ENCODE measurements around the gene S100A14. TPM values are rescaled to one million over a fixed set of nuclear protein-coding genes. Genes with fewer than 3 reads are reported as not detected.

The S100A14 gene
- total RNA-seq, 1 donor from 2014 or later, result 323 TPM

DNA sequence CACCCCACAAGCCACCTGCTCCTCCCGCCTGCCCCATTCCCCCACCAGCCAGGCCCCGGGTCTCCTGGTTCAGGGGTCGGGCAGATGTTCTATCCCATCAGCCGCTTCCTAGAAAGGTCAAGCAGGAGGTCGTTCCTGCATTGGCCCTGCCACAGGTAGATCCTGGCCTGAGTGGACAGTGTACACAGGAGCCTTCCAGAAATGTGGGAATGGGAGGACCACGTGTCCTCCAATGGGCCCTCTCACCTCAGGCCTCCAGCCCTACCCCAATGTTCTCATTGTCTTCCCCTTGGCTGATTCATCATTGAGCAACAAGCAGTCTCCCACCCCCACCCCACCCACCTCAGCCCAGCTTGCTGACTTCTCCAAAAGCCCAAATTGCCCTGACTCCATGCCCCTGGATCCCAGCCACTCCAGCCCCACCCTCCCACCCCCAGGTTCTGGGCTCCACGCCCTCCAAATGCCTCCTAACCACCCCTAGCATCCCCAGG is 5.3 kb downstream of the S100A14 start:
- intact Hi-C loops (cut with DNase I), result loop anchor here (5.0 kb wide), 1 partner anchor 99 kb away; no protein-coding TSS in a partner anchor
- peak overlapping the region; percentile 52 to 68 for H3K4me3 ChIP-seq
- H3K27me3 ChIP-seq, result no peaks in the 10 kb centered on the region
- no peak for TF ChIP-seq POLR2A (IDR thresholded peaks at IDR 0.05)
- TF ChIP-seq POLR2AphosphoS5 (IDR thresholded peaks at IDR 0.05; ENCODE audit: insufficient read depth in 1 of 2, low read depth in 1 of 2), result no peak
- TF ChIP-seq, protein P1, sequence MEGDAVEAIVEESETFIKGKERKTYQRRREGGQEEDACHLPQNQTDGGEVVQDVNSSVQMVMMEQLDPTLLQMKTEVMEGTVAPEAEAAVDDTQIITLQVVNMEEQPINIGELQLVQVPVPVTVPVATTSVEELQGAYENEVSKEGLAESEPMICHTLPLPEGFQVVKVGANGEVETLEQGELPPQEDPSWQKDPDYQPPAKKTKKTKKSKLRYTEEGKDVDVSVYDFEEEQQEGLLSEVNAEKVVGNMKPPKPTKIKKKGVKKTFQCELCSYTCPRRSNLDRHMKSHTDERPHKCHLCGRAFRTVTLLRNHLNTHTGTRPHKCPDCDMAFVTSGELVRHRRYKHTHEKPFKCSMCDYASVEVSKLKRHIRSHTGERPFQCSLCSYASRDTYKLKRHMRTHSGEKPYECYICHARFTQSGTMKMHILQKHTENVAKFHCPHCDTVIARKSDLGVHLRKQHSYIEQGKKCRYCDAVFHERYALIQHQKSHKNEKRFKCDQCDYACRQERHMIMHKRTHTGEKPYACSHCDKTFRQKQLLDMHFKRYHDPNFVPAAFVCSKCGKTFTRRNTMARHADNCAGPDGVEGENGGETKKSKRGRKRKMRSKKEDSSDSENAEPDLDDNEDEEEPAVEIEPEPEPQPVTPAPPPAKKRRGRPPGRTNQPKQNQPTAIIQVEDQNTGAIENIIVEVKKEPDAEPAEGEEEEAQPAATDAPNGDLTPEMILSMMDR (IDR thresholded peaks at IDR 0.05), result no peak
- H3K27ac ChIP-seq, result peak overlapping the region; percentile 96
- DNase-seq (ENCODE audit: extremely low spot score in 2 of 2), result no peak
- peaks cover 0 to 20% of the 10 kb centered on the region in 2 donors for H3K36me3 ChIP-seq
- H3K9me3 ChIP-seq, result no peaks in the 10 kb centered on the region
- peaks cover 68% of the 10 kb centered on the region for H3K4me1 ChIP-seq

DNA sequence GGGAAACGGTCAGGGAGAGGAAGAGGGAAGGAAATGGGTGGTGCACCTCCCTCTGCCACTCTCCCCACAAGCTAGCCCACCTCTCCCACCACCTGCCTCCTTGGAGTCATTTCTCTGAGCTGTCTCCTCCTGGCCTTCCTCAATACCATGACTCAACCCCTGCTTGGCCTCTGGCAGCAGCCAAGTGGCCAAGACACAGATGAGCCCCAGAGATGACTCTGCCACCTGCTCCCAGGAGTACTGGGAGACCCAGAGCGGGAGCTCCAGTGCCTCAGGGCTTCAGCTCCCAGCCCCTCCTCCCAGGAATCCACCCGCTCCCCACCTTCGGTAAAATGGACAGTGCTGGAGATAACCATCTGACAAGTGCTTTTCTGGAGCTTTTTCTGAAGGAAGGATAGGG is 5.8 kb downstream of the S100A14 start:
- Histone ChIP-seq H3K4me1 (peaks cover 67% of the 10 kb centered on the region), H3K4me3 (peak overlapping the region; percentile 52 to 68), H3K36me3 (peaks cover 0 to 25% of the 10 kb centered on the region in 2 donors), H3K9me3 (no peaks in the 10 kb centered on the region), H3K27ac (peak overlapping the region; percentile 96), H3K27me3 (no peaks in the 10 kb centered on the region)
- DNase-seq (ENCODE audit: extremely low spot score in 2 of 2), result no peak
- intact Hi-C loops (cut with DNase I), result loop anchor here (5.0 kb wide), 1 partner anchor 98 kb away; no protein-coding TSS in a partner anchor
- TF ChIP-seq, protein P1 (IDR thresholded peaks at IDR 0.05), result no peak
- TF ChIP-seq POLR2AphosphoS5 (IDR thresholded peaks at IDR 0.05; ENCODE audit: insufficient read depth in 1 of 2, low read depth in 1 of 2) (no peak), POLR2A (IDR thresholded peaks at IDR 0.05) (no peak)

DNA sequence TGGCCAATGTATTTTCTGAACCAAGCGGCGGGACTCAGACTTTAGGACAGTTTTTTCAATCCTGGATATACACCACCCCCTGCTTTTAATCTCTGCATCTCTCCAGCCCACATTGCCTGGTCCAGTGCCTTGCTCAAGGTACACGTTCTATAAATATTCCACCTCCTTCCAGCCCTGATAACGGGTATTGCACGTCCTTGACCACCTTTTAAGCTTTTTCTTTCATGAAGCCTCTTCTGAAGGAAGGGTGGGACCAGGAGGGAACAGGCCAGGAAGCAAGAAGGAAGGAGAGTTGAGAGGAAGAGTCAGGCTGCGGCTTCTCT is 6.6 kb downstream of the S100A14 start:
- TF ChIP-seq POLR2AphosphoS5 (IDR thresholded peaks at IDR 0.05; ENCODE audit: insufficient read depth in 1 of 2, low read depth in 1 of 2) (no peak), POLR2A (IDR thresholded peaks at IDR 0.05) (no peak)
- TF ChIP-seq, protein P1 (IDR thresholded peaks at IDR 0.05), result no peak
- Histone ChIP-seq H3K27me3 (no peaks in the 10 kb centered on the region), H3K9me3 (no peaks in the 10 kb centered on the region), H3K27ac (peak overlapping the region; percentile 96), H3K36me3 (peaks cover 0 to 27% of the 10 kb centered on the region in 2 donors), H3K4me1 (peaks cover 61% of the 10 kb centered on the region), H3K4me3 (peak overlapping the region; percentile 46 to 68)
- intact Hi-C loops (cut with DNase I), result no loop called here
- no peak for DNase-seq (ENCODE audit: extremely low spot score in 2 of 2)

DNA sequence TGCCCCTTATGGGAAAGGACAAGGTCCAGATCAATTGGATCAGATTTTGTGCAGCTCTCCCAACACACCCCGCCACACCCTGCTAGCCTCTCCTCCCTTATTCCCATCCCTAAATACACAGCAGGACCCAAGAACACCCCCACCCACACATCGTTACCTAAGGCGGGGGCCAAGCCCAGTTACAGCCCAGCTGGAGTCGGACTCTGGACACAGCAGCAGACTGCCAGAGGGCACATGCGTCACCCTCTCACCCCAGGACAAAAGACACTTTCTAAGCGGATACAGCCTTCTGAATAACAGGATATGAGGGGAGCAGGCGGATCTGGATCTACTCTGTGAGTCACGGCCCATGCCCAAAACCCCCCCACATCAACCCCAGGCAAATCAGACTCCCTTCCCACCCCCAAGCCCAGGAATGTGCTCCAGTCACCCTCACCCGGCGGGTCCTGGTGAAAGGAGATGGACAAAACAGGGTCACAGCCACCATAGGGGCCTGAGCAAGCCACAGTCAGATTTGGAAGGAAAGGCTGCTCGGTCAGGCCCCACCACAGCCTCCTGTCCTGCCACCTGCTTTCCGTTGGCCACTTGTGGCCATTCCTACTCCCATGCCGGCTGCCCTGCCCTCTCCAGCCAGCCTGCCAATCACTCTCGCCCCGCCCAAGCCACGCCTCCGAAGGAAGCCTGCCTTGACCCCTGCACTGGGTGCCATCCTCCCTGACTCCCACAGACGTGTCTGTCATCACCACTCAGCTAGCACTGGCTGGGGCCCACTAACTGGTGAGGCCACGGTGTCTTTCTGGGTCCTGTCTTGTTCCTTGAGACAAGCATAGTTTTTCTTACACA is 7.2 kb downstream of the S100A14 start:
- H3K4me3 ChIP-seq, result peak overlapping the region; percentile 46 to 68
- peaks cover 58% of the 10 kb centered on the region for H3K4me1 ChIP-seq
- no peaks in the 10 kb centered on the region for H3K27me3 ChIP-seq
- intact Hi-C loops (cut with DNase I), result no loop called here
- H3K27ac ChIP-seq, result peak overlapping the region; percentile 96
- peaks cover 0 to 27% of the 10 kb centered on the region in 2 donors for H3K36me3 ChIP-seq
- TF ChIP-seq POLR2A (IDR thresholded peaks at IDR 0.05) (peak in 1 of 2 donors; percentile 18), POLR2AphosphoS5 (IDR thresholded peaks at IDR 0.05; ENCODE audit: insufficient read depth in 1 of 2, low read depth in 1 of 2) (peak; percentile 51 to 68)
- TF ChIP-seq, protein P1 (IDR thresholded peaks at IDR 0.05), result no peak
- DNase-seq (ENCODE audit: extremely low spot score in 2 of 2), result peak in 1 of 2 donors; percentile 90
- no peaks in the 10 kb centered on the region for H3K9me3 ChIP-seq

All from vagina (tissue), 2 donors.